Stimulated activated CD4-positive, alpha-beta T cell treated with anti-CD3 and anti-CD28 coated beads, Interleukin-2, amount 100 ng/mL, for 4 hours (primary cell): ENCODE measurements around the gene TMEM140.
A peak's percentile ranks its signal among the peaks of the same experiment; 100 is the strongest.
"Not testable (repeated sequence)": the region's sequence is repeated elsewhere in the genome, so short reads cannot be mapped to it uniquely, and the experiment has no call there.

Source experiments
- DNase-seq: peaks from one replicate; pipeline ENCODE4 v3.0.0-alpha.2; 2020; ENCODE audit warnings: low read depth

TMEM140 gene

DNA sequence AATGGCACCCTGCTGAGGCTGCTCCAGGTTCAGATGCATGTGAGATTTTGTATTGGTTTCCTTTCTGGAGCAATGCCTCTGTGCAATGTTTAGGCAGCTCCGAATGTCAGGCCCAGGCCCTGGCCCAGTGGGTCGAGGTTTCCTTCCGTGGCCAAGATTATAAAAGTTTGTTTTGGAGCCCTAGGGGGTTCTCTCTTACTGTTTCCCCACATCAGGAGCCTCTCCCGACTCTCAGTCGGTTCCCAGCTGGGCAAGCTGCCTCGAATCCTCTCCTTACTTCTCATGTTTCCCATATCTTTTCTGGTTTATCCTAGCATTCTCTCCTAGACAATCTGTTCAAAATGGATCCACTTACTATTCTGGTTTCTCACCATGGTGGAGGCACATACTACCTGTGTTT, 11.0 kb downstream of the TMEM140 start:
- DNase-seq = no peak

DNA sequence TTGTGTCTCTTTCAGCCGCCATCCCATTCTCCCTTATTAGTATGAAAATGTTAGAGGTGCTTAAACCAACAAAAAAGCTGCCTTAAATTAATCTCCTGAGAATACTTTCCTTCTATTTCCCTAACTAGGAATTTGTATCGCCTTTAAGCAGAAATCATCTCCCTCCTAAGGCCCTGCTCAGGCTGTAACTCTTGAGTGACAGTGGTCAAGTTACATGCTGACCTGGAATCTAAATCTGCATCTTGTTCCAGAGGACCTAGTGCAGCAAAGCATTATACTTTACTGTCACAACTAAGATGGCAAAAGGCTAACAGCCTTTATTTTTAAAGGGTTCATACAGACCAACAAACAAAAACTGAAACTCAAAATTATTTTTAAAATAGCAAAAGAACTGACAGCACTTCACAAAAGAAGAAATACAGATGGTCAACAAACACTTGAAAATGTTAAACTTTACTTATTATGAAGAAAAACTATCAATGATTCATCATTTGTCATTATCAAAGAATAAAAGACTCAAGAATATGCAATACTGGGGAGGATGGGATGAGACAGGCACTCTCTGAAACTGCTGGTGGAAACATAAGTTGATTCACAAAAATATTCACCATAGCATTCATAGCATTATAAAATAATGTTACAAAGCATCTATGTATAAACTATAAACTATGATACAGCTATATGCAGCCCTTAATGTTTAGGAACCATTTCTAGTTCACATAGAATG, 11.7 kb downstream of the TMEM140 start:
- DNase-seq = no peak

DNA sequence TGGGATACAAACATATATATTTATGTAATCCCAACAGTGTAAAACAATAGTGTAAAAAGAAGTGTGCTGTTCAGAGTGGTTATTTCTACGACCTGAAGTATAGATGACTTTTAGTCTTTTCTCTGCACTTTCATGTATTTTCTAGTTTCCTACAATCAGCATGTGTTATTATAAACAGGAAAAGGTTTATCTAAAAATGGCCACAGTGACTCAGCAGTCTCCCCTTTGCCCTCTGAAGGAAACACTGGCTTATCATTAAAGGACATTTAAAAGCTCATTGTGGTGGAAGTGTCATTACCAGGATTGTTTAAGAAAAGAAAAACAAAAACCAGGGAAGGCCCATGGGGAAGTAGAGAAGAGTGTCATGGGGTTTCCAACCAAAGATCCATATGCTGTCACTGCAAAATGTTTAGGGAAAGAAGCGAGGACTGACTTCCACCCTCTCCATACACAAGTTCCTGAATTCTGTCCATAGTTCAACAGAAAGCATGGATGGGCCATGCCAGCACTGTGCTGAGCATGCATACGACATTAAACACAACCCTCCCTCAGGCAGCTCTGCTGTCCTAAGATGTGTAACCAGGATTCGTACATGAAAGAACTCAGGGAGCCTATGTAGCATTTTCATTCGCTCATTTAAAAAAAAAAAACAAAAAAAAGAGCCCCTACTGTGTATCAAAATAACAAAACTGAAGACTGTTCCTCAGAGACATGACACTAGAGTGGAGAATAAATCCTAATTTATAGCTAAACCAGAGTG, 12.4 kb downstream of the TMEM140 start:
- DNase-seq = no peak

DNA sequence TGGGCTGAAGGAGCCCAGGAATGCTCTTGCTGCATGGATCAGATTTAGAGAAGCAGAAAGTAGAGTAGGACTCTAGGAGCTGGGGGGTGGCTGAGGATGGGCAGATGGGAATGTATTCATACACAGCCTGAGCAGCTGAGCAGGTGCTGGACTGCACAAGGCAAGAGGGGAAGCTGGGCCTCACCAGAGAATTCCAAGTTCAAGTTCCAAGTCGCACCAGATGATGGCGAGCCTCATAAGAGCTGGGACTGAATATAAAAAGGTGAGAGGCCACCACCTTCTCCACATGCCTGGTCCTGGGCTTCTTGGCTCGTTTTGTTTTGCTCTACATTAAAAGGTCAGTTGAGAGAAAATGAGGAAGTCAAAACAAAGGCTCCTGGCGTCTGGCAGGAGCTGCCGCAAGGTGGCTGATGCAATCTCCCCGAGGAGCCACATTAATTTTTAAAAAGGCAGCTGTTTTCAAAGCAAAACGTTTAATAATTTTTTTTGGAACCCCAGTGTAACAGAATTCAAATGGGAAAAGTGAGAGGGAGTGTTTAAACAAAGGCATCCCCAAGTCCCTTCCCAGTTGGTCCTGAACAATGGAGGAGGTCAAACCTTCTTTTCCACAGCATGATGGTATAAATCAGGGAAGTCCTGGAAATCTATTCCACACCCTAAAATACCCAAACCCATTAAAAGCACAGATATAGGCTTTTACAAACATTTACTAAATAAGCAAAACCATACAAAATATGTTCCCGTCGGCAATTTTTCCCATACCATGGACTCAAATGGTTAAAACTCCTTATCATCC, 13.2 kb downstream of the TMEM140 start:
- DNase-seq = no peak

DNA sequence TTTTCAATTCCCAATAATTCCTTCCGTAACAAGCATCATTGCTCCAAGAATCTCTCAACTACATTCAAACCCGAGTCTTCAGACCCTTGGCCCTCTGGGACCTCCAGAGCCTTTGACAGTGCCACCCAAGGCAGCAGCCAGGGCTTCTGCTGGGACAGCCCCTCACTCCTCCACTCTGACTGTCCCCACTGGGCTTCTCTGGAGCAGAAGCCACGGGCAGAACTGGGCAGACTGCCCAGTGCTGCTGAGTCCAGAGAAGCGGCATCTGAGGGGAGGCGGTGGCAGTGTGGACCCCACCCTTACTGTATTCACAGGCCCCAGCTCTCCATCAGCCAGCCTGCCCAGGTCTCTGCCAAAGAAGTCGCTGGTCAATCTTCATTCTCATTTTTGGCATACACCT, 13.8 kb downstream of the TMEM140 start:
- no peak for DNase-seq

DNA sequence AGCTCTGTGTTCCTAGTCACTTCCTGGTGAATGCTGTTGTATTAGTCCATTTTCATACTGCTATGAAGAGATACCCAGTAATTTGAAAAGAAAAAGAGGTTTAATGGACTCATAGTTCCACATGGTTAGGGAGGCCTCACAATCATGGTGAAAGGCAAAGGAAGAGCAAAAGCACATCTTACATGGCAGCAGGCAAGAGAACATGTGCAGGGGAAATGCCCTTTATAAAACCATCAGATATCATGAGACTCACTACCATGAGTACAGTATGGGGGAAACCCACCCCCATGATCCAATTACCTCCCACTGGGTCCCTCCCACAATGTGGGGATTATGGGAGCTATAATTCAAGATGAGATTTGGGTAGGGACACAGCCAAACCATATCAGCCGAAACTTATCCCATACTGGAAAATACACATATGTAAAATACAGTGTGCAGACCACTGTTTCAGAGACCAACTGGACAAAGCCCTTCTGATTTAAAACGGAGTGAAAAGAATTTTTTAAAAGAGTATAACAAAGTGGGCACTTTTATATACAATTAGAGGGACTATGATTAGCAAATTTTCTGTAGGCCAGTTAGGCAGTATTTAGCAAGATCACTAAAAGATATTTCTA, 14.6 kb downstream of the TMEM140 start:
- DNase-seq = no peak

DNA sequence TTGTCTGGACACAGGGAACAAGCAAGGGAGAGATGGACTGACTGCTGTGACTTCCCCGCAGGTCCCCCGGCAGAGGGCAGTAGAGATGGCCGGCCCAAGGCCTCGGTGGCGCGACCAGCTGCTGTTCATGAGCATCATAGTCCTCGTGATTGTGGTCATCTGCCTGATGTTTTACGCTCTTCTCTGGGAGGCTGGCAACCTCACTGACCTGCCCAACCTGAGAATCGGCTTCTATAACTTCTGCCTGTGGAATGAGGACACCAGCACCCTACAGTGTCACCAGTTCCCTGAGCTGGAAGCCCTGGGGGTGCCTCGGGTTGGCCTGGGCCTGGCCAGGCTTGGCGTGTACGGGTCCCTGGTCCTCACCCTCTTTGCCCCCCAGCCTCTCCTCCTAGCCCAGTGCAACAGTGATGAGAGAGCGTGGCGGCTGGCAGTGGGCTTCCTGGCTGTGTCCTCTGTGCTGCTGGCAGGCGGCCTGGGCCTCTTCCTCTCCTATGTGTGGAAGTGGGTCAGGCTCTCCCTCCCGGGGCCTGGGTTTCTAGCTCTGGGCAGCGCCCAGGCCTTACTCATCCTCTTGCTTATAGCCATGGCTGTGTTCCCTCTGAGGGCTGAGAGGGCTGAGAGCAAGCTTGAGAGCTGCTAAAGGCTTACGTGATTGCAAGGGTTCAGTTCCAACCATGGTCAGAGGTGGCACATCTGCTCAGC, 16.6 kb downstream of the TMEM140 start:
- DNase-seq = no peak

DNA sequence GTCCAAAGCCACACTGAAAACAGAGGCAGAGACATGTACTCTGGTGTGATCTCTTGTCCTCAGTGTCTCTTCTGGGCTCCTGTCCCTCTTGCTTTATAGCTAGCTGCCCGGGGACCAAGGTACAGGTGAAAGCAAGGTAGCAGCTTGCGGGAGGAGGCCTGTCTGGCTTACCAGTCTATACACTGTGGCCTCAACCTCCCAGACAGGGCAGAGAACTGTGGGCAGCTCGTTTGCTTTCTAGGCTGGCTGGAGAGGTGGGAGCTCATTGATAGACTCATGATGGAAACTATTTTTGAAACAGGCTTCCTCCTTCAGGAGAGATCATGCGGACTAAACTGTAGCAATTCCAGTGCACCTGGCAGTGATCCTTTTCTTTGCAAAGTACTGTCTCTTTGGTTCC, 18.0 kb downstream of the TMEM140 start:
- DNase-seq = no peak

DNA sequence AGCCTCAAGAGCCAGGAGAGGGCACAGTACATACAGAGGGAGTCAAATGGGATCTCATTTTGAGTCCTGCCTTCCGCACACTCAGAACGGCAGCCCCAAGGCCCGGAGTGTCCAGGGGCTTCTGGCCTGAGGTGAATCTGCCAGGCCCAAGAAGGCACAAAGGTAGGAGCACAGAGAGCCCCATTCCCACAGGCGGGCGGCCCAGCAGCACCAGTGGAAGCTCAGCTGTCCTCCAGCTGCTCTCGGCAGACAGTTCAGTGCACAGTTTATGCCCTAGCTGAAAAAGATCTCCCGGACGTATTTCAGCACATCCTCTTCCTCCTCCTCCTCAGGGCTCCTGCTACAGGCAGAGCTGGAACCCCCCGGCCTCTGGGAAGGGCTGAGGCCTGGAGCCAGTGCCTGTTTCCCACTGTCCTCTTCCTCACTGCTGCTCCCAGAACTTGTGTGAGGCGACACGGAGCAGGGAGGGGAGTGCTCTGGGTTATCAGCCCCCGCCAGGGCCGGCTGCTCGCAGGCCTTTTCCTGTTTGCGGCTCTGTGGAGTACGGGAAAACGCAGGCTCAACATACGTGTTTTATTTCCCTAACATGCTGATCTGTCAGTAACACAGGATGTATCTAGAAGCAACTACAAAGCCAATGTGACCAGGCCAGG, 18.6 kb downstream of the TMEM140 start:
- no peak for DNase-seq

DNA sequence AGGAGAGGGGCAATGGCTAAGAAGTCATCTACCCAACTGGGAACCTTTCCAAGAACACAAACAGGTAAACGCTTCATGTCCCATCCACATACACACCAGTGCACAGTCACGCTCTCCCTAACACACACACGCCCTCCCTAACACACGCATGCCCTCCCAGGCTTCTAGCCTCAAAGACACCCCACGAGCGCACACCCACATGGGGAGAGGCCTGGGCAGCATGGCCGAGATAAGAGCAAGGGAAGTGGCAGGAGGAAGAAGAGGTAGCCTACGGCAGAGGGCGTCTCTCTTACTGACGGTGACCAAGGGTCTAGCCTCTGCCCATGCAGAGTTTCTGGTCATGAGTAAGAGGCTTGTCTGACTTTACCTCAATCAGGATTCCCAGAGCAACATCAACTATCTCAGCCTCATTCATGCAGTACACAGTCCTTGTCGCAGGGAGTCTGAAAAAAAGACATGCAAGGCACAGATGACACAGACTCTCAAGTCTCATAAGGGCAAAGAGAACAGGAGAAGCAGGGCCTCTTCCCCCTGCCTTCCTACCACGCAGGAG, 19.6 kb downstream of the TMEM140 start:
- DNase-seq = no peak

DNA sequence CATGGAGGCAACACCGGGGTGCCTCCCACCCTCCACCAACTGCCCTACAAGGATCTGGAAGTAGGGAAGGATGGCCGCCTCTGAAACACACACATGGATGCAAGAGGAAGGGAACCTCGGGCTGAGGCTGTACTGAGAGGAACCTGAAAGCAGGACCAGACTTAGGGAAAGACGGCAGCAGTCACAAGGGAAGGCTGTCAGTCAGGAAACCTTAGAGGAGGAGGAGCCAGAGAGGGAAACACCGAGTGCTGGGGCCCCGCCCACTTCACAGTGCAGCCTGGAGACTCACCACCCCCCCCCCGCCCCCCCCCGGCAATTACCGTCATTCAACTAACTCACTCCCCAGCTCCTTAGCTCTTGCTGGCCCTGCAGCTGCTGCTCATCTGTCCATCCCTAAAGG, 20.1 kb downstream of the TMEM140 start:
- DNase-seq = no peak

DNA sequence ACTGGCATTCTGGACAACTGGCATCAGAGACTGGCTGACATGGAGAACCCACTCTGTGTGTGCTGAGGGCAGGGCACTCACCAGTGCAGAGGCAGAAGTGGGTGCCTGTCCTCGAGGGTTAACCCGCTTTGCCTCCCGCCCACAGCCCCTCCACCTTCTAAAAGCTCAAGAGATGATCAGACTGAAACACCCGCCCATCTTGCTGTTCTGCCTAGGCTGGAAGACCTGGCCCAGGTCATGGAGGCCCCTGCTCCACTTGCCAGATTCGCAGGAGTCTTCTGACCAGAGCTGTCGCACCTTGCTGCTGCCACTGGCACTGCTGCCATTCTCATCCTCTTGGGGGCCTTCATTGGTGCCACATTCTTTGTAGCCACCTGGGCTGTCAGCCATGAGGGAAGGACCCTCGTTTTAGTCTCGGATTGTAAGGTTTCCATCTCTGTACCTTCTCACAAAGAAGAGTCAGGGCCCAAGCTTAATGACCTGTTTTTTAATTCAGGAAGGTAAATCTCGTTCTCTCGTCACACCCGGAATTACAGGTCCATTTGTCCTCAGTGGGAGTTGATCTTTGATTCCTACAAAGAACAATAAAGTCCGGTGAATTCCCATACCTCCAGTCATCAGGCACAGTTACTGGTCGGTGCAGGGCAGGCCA, 20.7 kb downstream of the TMEM140 start:
- DNase-seq = no peak

DNA sequence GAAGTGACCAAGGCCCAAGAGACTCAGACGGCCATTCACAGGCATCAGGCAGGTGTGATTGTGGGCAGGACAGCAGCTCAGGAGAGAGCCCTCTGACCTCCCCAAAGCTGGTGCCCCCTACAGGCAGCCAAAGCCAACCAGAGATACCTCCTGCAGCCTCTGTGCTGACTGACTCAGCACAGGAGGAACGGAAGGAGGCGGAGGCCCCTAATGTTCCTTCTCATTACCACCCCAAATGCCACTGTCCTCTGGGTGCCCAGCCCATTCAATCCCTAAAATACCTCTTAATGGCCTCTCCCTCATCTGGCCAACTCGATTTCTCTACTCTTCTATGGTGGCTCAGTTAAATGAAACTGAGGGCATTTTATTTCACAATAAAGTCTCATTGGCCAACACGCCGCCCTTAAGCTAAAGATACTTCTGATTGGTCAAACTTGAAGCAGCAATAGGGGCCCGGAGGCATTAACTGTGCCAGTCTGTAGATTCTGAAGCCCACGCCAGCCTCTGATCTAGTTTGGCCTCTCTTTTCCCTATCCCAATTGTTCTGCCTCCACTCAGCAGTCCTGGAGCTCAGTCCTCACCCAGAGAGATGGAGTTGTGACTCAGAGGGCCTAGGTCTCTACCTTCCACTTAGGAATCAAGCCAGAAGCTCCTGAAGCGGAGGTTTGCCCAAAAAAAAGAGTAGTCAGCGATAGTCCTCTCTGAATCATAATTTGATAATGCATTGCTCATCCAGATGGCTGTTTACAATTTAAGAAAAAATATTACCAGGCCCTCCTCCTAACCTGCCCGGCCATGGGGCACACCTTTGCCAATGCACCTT, 21.5 kb downstream of the TMEM140 start:
- peak; percentile 52 for DNase-seq

DNA sequence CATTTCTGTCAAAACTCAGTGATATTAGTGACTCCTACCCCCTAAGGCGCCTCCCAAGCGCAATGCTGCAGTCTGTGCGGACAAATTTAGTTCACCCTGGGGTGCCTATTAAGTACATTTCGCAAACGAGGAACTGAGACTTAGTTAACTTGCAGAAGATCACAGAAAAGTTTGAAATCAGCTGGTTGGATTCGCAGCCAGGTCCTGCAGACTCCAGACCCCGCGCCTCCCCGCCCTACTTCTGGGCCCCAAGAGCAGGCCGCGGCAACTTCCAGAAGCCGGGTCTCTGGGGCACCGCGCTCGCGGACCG, 22.0 kb downstream of the TMEM140 start:
- DNase-seq = no peak

DNA sequence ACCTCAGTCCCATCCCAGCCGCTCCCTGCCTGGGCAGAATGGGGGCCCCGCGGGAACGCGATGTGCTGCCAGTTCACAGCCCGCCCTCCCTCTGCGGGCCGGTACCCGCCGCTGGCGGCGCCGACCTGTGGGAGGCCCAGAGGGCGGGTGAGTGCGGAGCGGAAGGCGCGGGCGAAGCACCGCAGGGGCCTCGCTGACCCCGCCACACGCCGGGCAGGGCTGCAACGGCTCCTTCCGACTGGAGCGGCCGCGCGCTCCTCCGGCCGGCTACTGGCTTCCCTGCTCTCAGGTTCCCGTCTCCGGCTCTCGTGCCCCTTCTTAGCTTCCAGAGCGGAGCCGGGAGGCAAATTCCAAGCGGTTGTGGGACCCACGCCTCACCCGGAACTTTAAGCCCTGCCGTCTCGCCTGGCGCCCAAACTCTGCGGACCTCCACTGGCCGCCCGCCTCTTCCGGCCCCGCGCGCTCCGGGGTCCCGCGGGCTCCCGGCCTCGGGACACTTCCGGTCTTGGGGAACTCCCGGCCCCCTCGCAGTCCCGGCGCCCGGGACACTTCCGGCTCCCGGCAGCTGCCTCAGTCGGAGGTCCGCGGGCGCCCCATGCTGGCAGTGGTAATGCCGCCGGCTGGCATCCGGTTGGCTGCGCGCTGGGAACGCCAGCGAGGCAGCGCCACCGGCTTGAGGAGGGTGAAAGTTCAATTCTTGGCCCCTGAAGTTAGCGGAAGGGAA, 22.6 kb downstream of the TMEM140 start, which contains the start of gene CYREN:
CYREN (minus strand) TSS at position 434 of the 724 bp plus-strand sequence. CDS start 1,785 bp downstream, outside the sequence.
- DNase-seq = peak; percentile 82

DNA sequence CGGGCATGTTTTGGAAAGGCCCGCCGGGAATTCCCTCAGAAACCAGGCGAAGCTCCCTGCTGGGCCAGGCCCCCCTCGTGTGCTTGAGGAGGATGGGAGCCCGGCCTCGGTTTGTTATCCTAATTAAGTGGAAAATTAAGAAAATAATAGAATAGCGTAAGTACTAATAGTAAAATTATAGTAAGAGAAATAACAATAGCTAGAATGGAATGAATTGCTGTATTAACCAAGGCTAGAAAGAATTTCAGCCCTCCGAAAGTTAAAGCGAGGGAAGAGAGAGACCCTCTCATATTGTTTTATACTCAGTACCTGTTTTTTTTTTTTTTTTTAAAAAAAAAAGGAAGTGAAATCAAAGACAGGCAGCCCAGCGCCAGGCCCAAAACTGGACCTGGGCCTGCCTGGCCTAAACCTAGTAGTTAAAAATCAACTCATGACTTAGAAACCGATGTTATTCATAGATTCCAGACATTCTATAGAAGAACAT, 23.2 kb downstream of the TMEM140 start:
- DNase-seq = not testable (repeated sequence)

DNA sequence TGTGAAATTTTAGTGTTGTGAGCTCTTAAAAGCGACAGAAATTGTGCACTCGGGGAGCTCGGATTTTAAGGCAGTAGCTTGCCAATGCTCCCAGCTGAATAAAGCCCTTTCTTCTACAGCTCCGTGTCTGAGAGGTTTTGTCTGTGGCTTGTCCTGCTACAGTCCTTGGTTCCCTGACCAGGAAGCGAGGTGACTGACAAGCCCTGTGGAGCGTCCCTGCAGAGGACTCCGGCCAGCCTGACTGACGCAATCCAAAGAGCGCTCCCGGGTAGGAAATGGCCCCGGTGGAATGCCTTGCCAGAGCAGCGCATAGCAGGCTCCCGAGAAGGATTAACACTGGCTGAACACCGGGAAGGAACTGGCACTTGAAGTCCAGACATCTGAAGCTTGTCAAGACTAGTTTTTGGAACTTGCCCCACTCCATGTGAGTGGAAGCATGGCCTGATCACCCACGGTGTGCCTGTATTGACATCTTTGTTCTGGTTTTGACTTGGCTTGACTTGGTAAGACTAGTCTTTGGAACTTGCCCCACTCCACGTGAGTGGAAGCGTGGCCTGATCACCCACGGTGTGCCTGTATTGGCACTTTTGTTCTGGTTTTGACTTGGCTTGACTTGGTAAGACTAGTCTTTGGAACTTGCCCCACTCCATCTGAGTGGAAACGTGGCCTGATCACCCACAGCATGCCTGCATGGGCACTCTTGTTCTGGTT, 23.9 kb downstream of the TMEM140 start:
- not testable (repeated sequence) for DNase-seq

DNA sequence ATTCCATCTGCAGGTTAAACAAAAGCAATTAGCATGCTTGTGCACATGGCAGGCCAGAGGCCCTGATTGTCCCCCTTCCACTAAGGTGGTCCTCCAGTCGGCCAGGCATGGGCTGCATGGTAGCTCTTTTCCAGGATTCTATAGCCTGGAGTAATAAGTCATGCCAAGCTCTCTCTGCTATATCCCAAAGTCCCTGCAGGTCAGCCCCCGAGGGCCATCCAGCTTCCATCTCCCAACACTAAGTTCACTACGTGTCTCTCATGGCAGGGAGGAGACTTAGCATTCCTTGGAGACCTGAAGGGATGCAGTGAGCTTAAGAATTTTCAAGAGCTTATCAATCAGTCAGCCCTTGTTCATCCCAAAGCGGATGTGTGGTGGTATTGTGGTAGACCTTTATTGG, 26.0 kb downstream of the TMEM140 start:
- DNase-seq = not testable (repeated sequence)
